PC-9 (cell line): ENCODE results near the gene PATJ.

Experiments used
- EZH2 ChIP-seq: fragments of 200-600 bp; sonication (generic); IDR thresholded peaks from 2 replicates; pipeline ENCODE4 v1.8.0; 2017; ENCODE audit warnings: antibody characterized with exemption, low read depth
- TF ChIP-seq, protein P1 (sequence below): fragments of 200-600 bp; sonication (generic); conservative IDR thresholded peaks from 2 replicates; pipeline ENCODE4 v1.6.1; 2017; ENCODE audit warnings: mixed run types, antibody characterized with exemption, mild to moderate bottlenecking, moderate library complexity

DNA sequence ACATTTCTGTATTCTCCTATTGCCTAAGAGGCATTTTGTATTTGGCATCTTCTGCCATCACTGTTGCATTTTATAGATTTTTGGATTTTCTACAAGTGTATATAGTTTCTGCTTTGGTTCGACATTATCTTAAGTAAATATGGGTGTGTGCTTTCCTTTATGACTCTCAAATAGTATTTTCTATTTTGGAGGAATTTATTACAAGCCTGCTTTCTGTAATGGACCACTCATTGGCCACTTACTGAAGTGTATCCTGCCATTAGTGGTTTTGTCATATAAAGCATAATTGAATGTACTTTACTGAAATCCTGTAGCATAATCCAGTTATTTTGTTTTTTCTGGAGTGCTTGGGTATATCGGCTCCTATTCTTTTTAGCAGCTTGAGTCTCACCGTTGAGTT, 184.3 kb downstream of the PATJ start:
- TF ChIP-seq, protein P1, sequence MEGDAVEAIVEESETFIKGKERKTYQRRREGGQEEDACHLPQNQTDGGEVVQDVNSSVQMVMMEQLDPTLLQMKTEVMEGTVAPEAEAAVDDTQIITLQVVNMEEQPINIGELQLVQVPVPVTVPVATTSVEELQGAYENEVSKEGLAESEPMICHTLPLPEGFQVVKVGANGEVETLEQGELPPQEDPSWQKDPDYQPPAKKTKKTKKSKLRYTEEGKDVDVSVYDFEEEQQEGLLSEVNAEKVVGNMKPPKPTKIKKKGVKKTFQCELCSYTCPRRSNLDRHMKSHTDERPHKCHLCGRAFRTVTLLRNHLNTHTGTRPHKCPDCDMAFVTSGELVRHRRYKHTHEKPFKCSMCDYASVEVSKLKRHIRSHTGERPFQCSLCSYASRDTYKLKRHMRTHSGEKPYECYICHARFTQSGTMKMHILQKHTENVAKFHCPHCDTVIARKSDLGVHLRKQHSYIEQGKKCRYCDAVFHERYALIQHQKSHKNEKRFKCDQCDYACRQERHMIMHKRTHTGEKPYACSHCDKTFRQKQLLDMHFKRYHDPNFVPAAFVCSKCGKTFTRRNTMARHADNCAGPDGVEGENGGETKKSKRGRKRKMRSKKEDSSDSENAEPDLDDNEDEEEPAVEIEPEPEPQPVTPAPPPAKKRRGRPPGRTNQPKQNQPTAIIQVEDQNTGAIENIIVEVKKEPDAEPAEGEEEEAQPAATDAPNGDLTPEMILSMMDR = no peak
- no peak for TF ChIP-seq EZH2
